Measurements from ENCODE around the gene LRRC36. TPM values are rescaled to one million over a fixed set of nuclear protein-coding genes. Genes with fewer than 3 reads are reported as not detected.

The LRRC36 gene
- total and polyA plus RNA-seq, 9 of the 15 experiments (the other 6 are each of a cell fraction or from before 2014, with no cell fraction given) = 0.09 to 0.40 (median 0.17) TPM; not detected in 1

- ATAC-seq (no peak), FAIRE-seq (no peak), DNase-seq (ENCODE audit: extremely low read depth in 1 of 4, low spot score in 3 of 4) (no peak)
- Histone ChIP-seq H3K9me3 (replicated peaks; ENCODE audit: control insufficient read depth, insufficient read depth, low read depth, low read length) (no peaks in the 10 kb centered on the region), H4K20me1 (replicated peaks; ENCODE audit: control insufficient read depth, insufficient read depth, low read length) (no peaks in the 10 kb centered on the region), H3K9me1 (ENCODE audit: control insufficient read depth, insufficient read depth, low read length) (no peaks in the 10 kb centered on the region), H3K27ac (ENCODE audit: extremely low read depth, low read depth, low read length) (no peak overlapping the region), H2AFZ (ENCODE audit: low read depth, low read length) (0 out of 2 replicates have a peak overlapping the region, but pooled peaks have one; percentile 9), H3K9ac (ENCODE audit: insufficient read depth in 1 of 2, low read depth in 2 of 2, low read length in 2 of 2) (peak overlapping the region in 1 of 2 experiments; percentile 87; a peak in 2 of 4 replicates), H3K79me2 (ENCODE audit: control insufficient read depth, insufficient read depth, low read length) (no peaks in the 10 kb centered on the region), H3K4me2 (ENCODE audit: insufficient read depth, low read length) (no peak overlapping the region), H3K4me1 (replicated peaks in 1 of 2; ENCODE audit: control insufficient read depth in 2 of 2, insufficient read depth in 2 of 2, low read length in 2 of 2) (peaks cover 19 to 92% of the 10 kb centered on the region in 2 experiments), H3K27me3 (ENCODE audit: control insufficient read depth in 2 of 2, insufficient read depth in 2 of 2, low read length in 2 of 2) (peaks cover 0 to 28% of the 10 kb centered on the region in 2 experiments; a peak in 2 of 5 replicates), H3K36me3 (ENCODE audit: control insufficient read depth, insufficient read depth, low read length) (no peaks in the 10 kb centered on the region), H3K4me3 (no peak overlapping the region)
- POLR2A ChIA-PET = no interaction called here
- WGBS (ENCODE audit: insufficient coverage, low coverage, missing lambda C conversion rate) = 83% methylated on average over 6 of the region's 10 CpGs
- BruUV-seq (replicated peaks) = no TSS peak
- intact Hi-C loops (cut with micrococcal nuclease) = loop anchor here (5.0 to 10.0 kb wide), 2 partner anchors 50 to 133 kb away; no protein-coding TSS in a partner anchor
- TF ChIP-seq ZNF511 (CRISPR knock-in tag; IDR thresholded peaks at IDR 0.05) (0 out of 2 replicates have a peak, but pooled peaks have one; percentile 26), RBM15 (IDR thresholded peaks at IDR 0.05; ENCODE audit: insufficient read depth, low read length) (no peak)
- in situ Hi-C loops (cut with MboI) = no loop called here
- CTCF ChIA-PET (ENCODE audit: low intra/inter-chr PET ratio) = no interaction called here
Observed at GRCh38 chr16:67395105-67395457, 68.5 kb downstream of the LRRC36 start.

GRCh38 chr16:67395458-67396158 is 69.0 kb downstream of the LRRC36 start:
- H3K27me3 ChIP-seq (ENCODE audit: control insufficient read depth in 2 of 2, insufficient read depth in 2 of 2, low read length in 2 of 2) = peaks cover 0 to 22% of the 10 kb centered on the region in 2 experiments; a peak in 2 of 5 replicates
- H3K9me3 ChIP-seq (replicated peaks; ENCODE audit: control insufficient read depth, insufficient read depth, low read depth, low read length) = no peaks in the 10 kb centered on the region
- no peaks in the 10 kb centered on the region for H4K20me1 ChIP-seq (replicated peaks; ENCODE audit: control insufficient read depth, insufficient read depth, low read length)
- H3K4me1 ChIP-seq (replicated peaks in 1 of 2; ENCODE audit: control insufficient read depth in 2 of 2, insufficient read depth in 2 of 2, low read length in 2 of 2) = peaks cover 19 to 93% of the 10 kb centered on the region in 2 experiments
- ATAC-seq (no peak), DNase-seq (ENCODE audit: extremely low read depth in 1 of 4, low spot score in 3 of 4) (no peak), FAIRE-seq (no peak)
- no TSS peak for BruUV-seq (replicated peaks)
- no peaks in the 10 kb centered on the region for H3K9me1 ChIP-seq (ENCODE audit: control insufficient read depth, insufficient read depth, low read length)
- intact Hi-C loops (cut with micrococcal nuclease) = loop anchor here (5.0 to 10.0 kb wide), 2 partner anchors 51 to 133 kb away; no protein-coding TSS in a partner anchor
- no peaks in the 10 kb centered on the region for H3K79me2 ChIP-seq (ENCODE audit: control insufficient read depth, insufficient read depth, low read length)
- POLR2A ChIA-PET = no interaction called here
- in situ Hi-C loops (cut with MboI) = no loop called here
- no peaks in the 10 kb centered on the region for H3K36me3 ChIP-seq (ENCODE audit: control insufficient read depth, insufficient read depth, low read length)
- no peak for TF ChIP-seq ZNF518B (CRISPR knock-in tag; IDR thresholded peaks at IDR 0.05)
- peak; percentile 18; the same call in 1 of the 2 replicates for TF ChIP-seq ZFX (CRISPR knock-in tag; IDR thresholded peaks at IDR 0.05)
- CTCF ChIA-PET (ENCODE audit: low intra/inter-chr PET ratio) = no interaction called here
- peak overlapping the region; percentile 59 for H3K4me2 ChIP-seq (ENCODE audit: insufficient read depth, low read length)
- peak overlapping the region in 1 of 2 experiments; percentile 87; a peak in 3 of 4 replicates for H3K9ac ChIP-seq (ENCODE audit: insufficient read depth in 1 of 2, low read depth in 2 of 2, low read length in 2 of 2)
- H3K27ac ChIP-seq (ENCODE audit: extremely low read depth, low read depth, low read length) = no peak overlapping the region; the same call in 2 of the 3 replicates
- H3K4me3 ChIP-seq = no peak overlapping the region
- WGBS (ENCODE audit: insufficient coverage, low coverage, missing lambda C conversion rate) = 67% methylated on average over 11 of the region's 13 CpGs
- H2AFZ ChIP-seq (ENCODE audit: low read depth, low read length) = peak overlapping the region; percentile 76

Data from K562 (cell line).